ENCODE data around the gene SH3GLB2. TPM values are rescaled to one million over a fixed set of nuclear protein-coding genes. Genes with fewer than 3 reads are reported as not detected.

The SH3GLB2 gene
- total and polyA plus RNA-seq, 10 of the 15 experiments (the other 5 are each of a cell fraction or from before 2014, with no cell fraction given): 0.21 to 61.3 (median 30.8) TPM

DNA sequence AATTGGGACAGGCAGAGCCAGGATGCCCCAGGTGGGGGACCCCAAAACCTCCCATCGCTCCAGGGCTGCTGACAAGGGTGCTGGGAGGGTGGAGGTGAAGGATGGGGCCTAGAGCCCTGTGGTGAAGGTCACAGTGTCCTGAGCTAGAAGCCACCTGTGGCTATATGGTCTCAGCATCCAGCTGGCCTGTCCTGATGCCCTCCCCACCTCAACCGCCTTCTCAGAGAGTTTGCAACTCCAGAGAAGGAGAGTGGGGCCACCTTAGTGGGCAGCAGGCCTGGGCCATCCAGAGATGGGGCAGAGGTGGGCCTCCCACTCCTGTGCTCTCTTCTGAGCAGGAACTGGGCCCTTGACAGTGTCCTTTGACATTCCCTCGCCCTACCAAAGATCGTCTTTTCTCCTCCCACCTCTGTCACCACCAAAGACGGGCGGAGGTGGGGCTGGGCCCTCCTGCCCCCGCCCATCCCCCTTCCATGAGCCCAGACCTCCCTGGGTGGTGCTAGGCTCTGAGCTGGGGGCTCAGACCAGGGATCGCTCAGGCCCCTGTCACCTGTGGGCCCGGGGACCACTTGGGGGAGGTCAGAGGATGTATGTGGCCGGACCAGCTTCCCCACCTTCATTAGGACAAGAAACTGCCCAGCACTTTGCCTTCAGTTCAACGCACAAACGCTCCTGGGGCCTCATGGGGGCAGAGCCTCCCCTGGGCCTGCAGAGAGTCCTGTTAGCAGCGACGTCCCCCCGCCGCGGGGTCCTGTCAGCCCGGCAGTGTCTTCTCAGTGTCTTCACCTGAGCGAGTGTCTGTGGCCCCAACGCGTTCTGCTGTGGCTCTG lies 42.8 kb upstream of the SH3GLB2 start (continued):
- TF ChIP-seq NFYA (IDR thresholded peaks at IDR 0.05; ENCODE audit: borderline replicate concordance, low read depth, low read length) (no peak), ZNF217 (IDR thresholded peaks at IDR 0.05) (no peak), SIN3A (IDR thresholded peaks at IDR 0.05; ENCODE audit: low read depth, low read length) (no peak), CTCF (IDR thresholded peaks at IDR 0.05 in 2 of 3, conservative IDR thresholded peaks at IDR 0.05 in 1 of 3; ENCODE audit: control insufficient read depth in 2 of 3, extremely low read depth in 1 of 3, insufficient read depth in 1 of 3, low read depth in 3 of 3, low read length in 3 of 3) (no peak), CUX1 (IDR thresholded peaks at IDR 0.05; ENCODE audit: insufficient replicate concordance, low read depth, low read length) (no peak), NFIC (IDR thresholded peaks at IDR 0.05; ENCODE audit: low read depth, low read length) (no peak), GABPA (IDR thresholded peaks at IDR 0.05; ENCODE audit: low read depth) (no peak), EP300 (IDR thresholded peaks at IDR 0.05; ENCODE audit: borderline replicate concordance in 1 of 2, control insufficient read depth in 1 of 2, low read depth in 2 of 2, low read length in 2 of 2) (no peak)
